HepG2 (cell line): ENCODE results near the gene FAM72B.
"Not testable (repeated sequence)": the region's sequence is repeated elsewhere in the genome, so short reads cannot be mapped to it uniquely, and the experiment has no call there.

Experiments used
- ATF2 ChIP-seq: sonication (generic); formaldehyde crosslinking; IDR thresholded peaks from 2 replicates; pipeline ENCODE4 v1.4.0; 2020; ENCODE audit warnings: missing genetic modification reagents
- CTCF ChIP-seq: sonication (generic); formaldehyde crosslinking; IDR thresholded peaks from 2 replicates; pipeline ENCODE4 v1.5.0; 2020; ENCODE audit warnings: mild to moderate bottlenecking, missing genetic modification reagents, moderate library complexity
- ESRRA ChIP-seq: sonication (generic); formaldehyde crosslinking; IDR thresholded peaks from 2 replicates; pipeline ENCODE4 v1.5.1; 2020; ENCODE audit warnings: mild to moderate bottlenecking, low read depth, missing genetic modification reagents
- FOXJ3 ChIP-seq: sonication (generic); formaldehyde crosslinking; IDR thresholded peaks from 2 replicates; pipeline ENCODE4 v1.4.0; 2020; ENCODE audit warnings: missing genetic modification reagents, mild to moderate bottlenecking, borderline replicate concordance
- FOXP1 ChIP-seq, 2 experiments: fragments of 450-650 bp in 1 of 2; IDR thresholded peaks; 2 replicates each; pipeline ENCODE4 v1.6.1; 2017 to 2018; ENCODE audit warnings: antibody characterized with exemption in 1 of 2
- PHF5A ChIP-seq: IDR thresholded peaks from one replicate; pipeline ENCODE4 v1.6.1; 2018; ENCODE audit warnings: low read depth, missing genetic modification reagents; ENCODE audit not compliant: unreplicated experiment
- POLR2AphosphoS5 ChIP-seq: IDR thresholded peaks from 2 replicates; pipeline ENCODE4 v1.6.1; 2012; ENCODE audit warnings: low read depth, low read length
- REST ChIP-seq, 2 experiments: IDR thresholded peaks; 2 replicates each; pipeline ENCODE4 v1.6.1; 2011 to 2012; ENCODE audit warnings: low read length in 2 of 2, borderline replicate concordance in 1 of 2, low read depth in 1 of 2, mild to moderate bottlenecking in 1 of 2, moderate library complexity in 1 of 2
- TAF1 ChIP-seq: sonication (generic); formaldehyde crosslinking; IDR thresholded peaks from 2 replicates; pipeline ENCODE4 v1.4.0; 2020; ENCODE audit warnings: missing genetic modification reagents

GRCh38 chr1:121200232-121200631, 16.1 kb upstream of the FAM72B start:
- TF ChIP-seq POLR2AphosphoS5; ATF2 (CRISPR knock-in tag); FOXJ3; CTCF (CRISPR knock-in tag); TAF1 (CRISPR knock-in tag); REST (IDR thresholded peaks at IDR 0.05; ENCODE audit: borderline replicate concordance in 1 of 2, low read depth in 1 of 2, low read length in 2 of 2); ESRRA (CRISPR knock-in tag); PHF5A (CRISPR knock-in tag); FOXP1 (IDR thresholded peaks at IDR 0.05); FOXP1 (CRISPR knock-in tag; IDR thresholded peaks at IDR 0.05): not testable (repeated sequence)
